ENCODE data around the gene PCBP3. TPM values are rescaled to one million over a fixed set of nuclear protein-coding genes. Genes with fewer than 3 reads are reported as not detected.

The PCBP3 gene
- total RNA-seq, 4 donors from 2014 or later, result 0.13 to 0.26 TPM; not detected in 2

DNA sequence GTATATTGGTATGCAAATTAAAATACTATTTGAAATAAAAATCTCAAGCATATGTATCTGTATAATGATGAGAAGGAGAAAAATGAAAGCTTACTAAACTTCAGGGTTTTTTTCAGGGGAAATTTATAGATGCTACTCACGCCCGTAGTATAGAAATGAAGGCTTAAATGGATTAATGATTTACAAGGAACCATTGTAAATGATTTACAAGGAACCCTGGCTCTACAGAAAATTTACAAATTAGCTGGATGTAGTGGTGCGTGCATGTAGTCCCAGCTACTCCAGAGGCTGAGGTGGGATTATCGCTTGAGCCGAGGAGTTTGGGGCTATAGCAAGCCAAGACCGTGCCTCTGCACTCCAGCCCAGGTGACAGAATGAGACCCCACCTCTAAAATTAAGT lies 150.5 kb downstream of the PCBP3 start:
- no peak overlapping the region for H3K4me3 ChIP-seq
- DNase-seq (no peak), ATAC-seq (no peak)
- no peaks in the 10 kb centered on the region for H3K36me3 ChIP-seq
- H3K27me3 ChIP-seq, result no peaks in the 10 kb centered on the region
- H3K9me3 ChIP-seq, result no peaks in the 10 kb centered on the region
- H3K4me1 ChIP-seq, result no peaks in the 10 kb centered on the region
- in situ Hi-C loops (cut with MboI; ENCODE audit: low sequenced_read_pairs in 4 of 4), result no loop called here
- H3K27ac ChIP-seq, result no peak overlapping the region
- TF ChIP-seq POLR2A (IDR thresholded peaks at IDR 0.05), result no peak
- TF ChIP-seq, protein P1, sequence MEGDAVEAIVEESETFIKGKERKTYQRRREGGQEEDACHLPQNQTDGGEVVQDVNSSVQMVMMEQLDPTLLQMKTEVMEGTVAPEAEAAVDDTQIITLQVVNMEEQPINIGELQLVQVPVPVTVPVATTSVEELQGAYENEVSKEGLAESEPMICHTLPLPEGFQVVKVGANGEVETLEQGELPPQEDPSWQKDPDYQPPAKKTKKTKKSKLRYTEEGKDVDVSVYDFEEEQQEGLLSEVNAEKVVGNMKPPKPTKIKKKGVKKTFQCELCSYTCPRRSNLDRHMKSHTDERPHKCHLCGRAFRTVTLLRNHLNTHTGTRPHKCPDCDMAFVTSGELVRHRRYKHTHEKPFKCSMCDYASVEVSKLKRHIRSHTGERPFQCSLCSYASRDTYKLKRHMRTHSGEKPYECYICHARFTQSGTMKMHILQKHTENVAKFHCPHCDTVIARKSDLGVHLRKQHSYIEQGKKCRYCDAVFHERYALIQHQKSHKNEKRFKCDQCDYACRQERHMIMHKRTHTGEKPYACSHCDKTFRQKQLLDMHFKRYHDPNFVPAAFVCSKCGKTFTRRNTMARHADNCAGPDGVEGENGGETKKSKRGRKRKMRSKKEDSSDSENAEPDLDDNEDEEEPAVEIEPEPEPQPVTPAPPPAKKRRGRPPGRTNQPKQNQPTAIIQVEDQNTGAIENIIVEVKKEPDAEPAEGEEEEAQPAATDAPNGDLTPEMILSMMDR (IDR thresholded peaks at IDR 0.05 in 4 of 5, conservative IDR thresholded peaks at IDR 0.05 in 1 of 5), result no peak
- intact Hi-C loops (cut with DNase I; ENCODE audit: low total_unique reads), result no loop called here

DNA sequence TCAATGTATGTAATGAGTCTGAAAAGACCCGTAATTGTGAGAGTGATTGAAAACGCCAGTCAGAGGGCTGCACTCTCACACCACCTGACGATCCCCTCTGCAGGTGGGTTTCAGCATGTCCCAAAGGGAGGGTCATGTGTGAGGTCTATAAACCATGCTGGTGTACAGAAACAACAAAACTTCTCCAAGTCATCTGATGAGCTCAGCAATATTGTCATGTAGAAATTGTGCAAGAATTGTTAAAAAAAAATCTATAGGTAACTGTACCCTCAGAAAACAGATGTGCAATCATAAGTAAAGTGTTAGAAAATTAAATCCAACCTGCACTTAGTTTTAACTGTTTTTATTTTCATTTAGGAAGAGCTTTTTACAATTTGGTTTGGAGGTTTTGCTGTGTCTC lies 152.5 kb downstream of the PCBP3 start:
- intact Hi-C loops (cut with DNase I; ENCODE audit: low total_unique reads), result no loop called here
- Histone ChIP-seq H3K4me3 (no peak overlapping the region), H3K27me3 (no peaks in the 10 kb centered on the region), H3K27ac (no peak overlapping the region), H3K9me3 (no peaks in the 10 kb centered on the region), H3K4me1 (no peaks in the 10 kb centered on the region), H3K36me3 (no peaks in the 10 kb centered on the region)
- TF ChIP-seq, protein P1 (IDR thresholded peaks at IDR 0.05 in 4 of 5, conservative IDR thresholded peaks at IDR 0.05 in 1 of 5), result no peak
- no peak for TF ChIP-seq POLR2A (IDR thresholded peaks at IDR 0.05)
- in situ Hi-C loops (cut with MboI; ENCODE audit: low sequenced_read_pairs in 4 of 4), result no loop called here
- ATAC-seq (no peak), DNase-seq (no peak)

DNA sequence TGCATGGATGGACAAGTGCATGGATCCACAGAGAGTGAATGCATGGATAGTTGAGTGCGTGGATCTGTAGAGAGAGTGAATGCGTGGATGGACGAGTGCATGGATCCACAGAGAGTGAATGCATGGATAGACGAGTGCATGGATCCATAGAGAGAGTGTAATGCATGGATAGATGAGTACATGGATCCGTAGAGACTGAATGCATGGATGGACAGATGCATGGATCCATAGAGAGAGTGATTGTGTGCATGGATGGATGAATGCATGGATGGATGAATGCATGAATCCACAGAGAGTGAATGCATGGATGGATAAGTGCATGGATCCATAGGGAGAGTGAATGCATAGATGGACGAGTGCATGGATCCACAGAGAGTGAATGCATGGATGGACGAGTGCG lies 153.8 kb downstream of the PCBP3 start:
- no peaks in the 10 kb centered on the region for H3K4me1 ChIP-seq
- no peak for DNase-seq
- no peak overlapping the region for H3K27ac ChIP-seq
- H3K9me3 ChIP-seq, result no peaks in the 10 kb centered on the region
- intact Hi-C loops (cut with DNase I; ENCODE audit: low total_unique reads) (no loop called here), in situ Hi-C loops (cut with MboI; ENCODE audit: low sequenced_read_pairs in 4 of 4) (no loop called here)
- H3K27me3 ChIP-seq, result no peaks in the 10 kb centered on the region
- H3K4me3 ChIP-seq, result no peak overlapping the region
- no peak for ATAC-seq
- H3K36me3 ChIP-seq, result no peaks in the 10 kb centered on the region
- TF ChIP-seq, protein P1 (IDR thresholded peaks at IDR 0.05 in 4 of 5, conservative IDR thresholded peaks at IDR 0.05 in 1 of 5), result no peak
- TF ChIP-seq POLR2A (IDR thresholded peaks at IDR 0.05), result no peak

DNA sequence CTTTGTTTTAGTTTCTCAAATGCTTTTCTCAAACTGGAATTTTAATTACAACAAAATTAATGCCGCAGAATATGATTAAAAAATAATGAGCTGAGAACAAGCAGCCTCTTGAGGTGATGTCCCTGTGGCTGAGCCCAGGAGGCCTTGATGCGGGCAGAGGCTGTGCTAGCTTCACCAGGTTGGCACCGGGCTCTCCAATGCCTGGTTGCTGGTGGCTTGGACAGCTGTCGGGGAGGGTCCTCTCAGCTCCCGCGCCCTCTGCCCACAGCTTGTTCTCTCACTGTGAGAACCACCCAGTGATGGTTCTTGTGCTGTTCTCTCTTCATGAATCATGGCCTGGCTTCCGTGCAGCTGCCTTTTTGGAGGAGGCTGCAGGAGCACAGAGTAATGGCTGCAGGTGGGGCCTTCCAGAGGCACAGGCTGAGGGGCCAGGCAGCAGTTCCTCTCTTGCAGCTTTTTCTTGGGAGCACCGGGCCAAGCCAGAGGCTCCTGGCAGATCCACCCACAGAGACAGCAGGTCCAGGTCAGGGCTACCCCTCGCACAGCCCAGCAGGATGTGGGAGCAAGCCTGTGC lies 156.3 kb downstream of the PCBP3 start:
- Histone ChIP-seq H3K4me1 (no peaks in the 10 kb centered on the region), H3K27me3 (no peaks in the 10 kb centered on the region), H3K27ac (no peak overlapping the region), H3K36me3 (no peaks in the 10 kb centered on the region), H3K9me3 (no peaks in the 10 kb centered on the region), H3K4me3 (no peak overlapping the region)
- DNase-seq, result no peak
- in situ Hi-C loops (cut with MboI; ENCODE audit: low sequenced_read_pairs in 4 of 4), result loop anchor here in 3 of 4 donors (25.0 kb wide), 1 partner anchor 238 kb away; no protein-coding TSS in a partner anchor
- TF ChIP-seq POLR2A (IDR thresholded peaks at IDR 0.05), result no peak
- TF ChIP-seq, protein P1 (IDR thresholded peaks at IDR 0.05 in 4 of 5, conservative IDR thresholded peaks at IDR 0.05 in 1 of 5), result no peak
- intact Hi-C loops (cut with DNase I; ENCODE audit: low total_unique reads), result no loop called here
- no peak for ATAC-seq

Measured in gastrocnemius medialis (tissue), 4 donors.